ENCODE measurements around the gene SUGCT.

SUGCT gene

DNA sequence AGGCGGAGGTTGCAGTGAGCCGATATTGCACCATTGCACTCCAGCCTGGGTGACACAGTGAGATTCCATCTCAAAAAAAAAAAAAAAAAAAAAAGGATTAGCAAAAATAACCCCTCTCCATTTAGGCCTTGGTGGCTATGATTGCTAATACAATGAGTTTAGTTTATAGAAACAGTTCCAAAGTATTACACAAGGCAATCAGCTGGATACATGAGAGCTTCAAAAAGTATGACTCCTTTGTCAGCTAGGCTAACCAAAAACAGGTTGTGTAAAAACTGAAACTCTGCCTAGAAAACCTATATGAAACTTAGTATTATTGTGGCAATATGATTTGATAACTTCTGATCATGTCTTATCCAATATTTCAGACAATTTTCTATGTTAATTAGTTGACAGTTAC is 57.2 kb downstream of the SUGCT start:
- Histone ChIP-seq H3K9me3 (ENCODE audit: insufficient read depth, low read length) (no peaks in the 10 kb centered on the region), H3K4me3 (ENCODE audit: low read length) (no peak overlapping the region), H3K27me3 (ENCODE audit: low read depth, low read length) (no peaks in the 10 kb centered on the region), H3K9ac (ENCODE audit: low read length) (no peak overlapping the region), H4K20me1 (ENCODE audit: insufficient read depth, low read length) (no peaks in the 10 kb centered on the region), H3K36me3 (replicated peaks; ENCODE audit: low read depth, low read length) (no peaks in the 10 kb centered on the region), H3K4me2 (ENCODE audit: low read length) (no peak overlapping the region), H3K4me1 (ENCODE audit: low read length) (no peaks in the 10 kb centered on the region), H2AFZ (ENCODE audit: low read depth, low read length) (no peak overlapping the region), H3K79me2 (ENCODE audit: low read length) (no peaks in the 10 kb centered on the region), H3K27ac (ENCODE audit: low read length) (no peak overlapping the region)
- TF ChIP-seq, protein P1, sequence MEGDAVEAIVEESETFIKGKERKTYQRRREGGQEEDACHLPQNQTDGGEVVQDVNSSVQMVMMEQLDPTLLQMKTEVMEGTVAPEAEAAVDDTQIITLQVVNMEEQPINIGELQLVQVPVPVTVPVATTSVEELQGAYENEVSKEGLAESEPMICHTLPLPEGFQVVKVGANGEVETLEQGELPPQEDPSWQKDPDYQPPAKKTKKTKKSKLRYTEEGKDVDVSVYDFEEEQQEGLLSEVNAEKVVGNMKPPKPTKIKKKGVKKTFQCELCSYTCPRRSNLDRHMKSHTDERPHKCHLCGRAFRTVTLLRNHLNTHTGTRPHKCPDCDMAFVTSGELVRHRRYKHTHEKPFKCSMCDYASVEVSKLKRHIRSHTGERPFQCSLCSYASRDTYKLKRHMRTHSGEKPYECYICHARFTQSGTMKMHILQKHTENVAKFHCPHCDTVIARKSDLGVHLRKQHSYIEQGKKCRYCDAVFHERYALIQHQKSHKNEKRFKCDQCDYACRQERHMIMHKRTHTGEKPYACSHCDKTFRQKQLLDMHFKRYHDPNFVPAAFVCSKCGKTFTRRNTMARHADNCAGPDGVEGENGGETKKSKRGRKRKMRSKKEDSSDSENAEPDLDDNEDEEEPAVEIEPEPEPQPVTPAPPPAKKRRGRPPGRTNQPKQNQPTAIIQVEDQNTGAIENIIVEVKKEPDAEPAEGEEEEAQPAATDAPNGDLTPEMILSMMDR (IDR thresholded peaks at IDR 0.05; ENCODE audit: low read depth, low read length): no peak
- TF ChIP-seq EZH2phosphoT487 (IDR thresholded peaks at IDR 0.05; ENCODE audit: low read depth): no peak

DNA sequence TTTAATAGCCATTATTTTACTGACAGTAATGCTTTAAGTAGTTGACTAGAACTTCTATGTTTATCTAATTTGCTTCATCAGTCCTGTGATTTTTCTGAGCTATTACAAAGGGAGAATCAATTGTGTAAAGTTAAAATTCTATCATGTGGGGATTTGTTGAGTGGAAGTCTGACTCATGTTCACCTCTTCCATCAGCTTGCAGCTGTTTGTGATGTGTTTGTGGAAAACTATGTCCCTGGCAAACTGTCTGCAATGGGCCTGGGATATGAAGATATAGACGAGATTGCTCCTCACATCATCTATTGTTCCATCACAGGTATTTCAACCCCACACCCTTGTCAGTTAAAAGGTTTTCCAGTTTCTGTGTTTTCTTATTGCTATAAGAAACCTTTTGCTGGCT is 59.9 kb downstream of the SUGCT start:
- no peaks in the 10 kb centered on the region for H3K4me1 ChIP-seq (ENCODE audit: low read length)
- no peaks in the 10 kb centered on the region for H3K9me3 ChIP-seq (ENCODE audit: insufficient read depth, low read length)
- no peaks in the 10 kb centered on the region for H3K36me3 ChIP-seq (replicated peaks; ENCODE audit: low read depth, low read length)
- H3K4me2 ChIP-seq (ENCODE audit: low read length): no peak overlapping the region
- no peaks in the 10 kb centered on the region; the same call in 1 of the 2 replicates for H3K27me3 ChIP-seq (ENCODE audit: low read depth, low read length)
- no peaks in the 10 kb centered on the region for H3K79me2 ChIP-seq (ENCODE audit: low read length)
- TF ChIP-seq, protein P1 (IDR thresholded peaks at IDR 0.05; ENCODE audit: low read depth, low read length): no peak
- no peak for TF ChIP-seq EZH2phosphoT487 (IDR thresholded peaks at IDR 0.05; ENCODE audit: low read depth)
- H3K4me3 ChIP-seq (ENCODE audit: low read length): no peak overlapping the region
- no peak overlapping the region for H3K27ac ChIP-seq (ENCODE audit: low read length)
- no peak overlapping the region for H2AFZ ChIP-seq (ENCODE audit: low read depth, low read length)
- no peak overlapping the region for H3K9ac ChIP-seq (ENCODE audit: low read length)
- no peaks in the 10 kb centered on the region for H4K20me1 ChIP-seq (ENCODE audit: insufficient read depth, low read length)

DNA sequence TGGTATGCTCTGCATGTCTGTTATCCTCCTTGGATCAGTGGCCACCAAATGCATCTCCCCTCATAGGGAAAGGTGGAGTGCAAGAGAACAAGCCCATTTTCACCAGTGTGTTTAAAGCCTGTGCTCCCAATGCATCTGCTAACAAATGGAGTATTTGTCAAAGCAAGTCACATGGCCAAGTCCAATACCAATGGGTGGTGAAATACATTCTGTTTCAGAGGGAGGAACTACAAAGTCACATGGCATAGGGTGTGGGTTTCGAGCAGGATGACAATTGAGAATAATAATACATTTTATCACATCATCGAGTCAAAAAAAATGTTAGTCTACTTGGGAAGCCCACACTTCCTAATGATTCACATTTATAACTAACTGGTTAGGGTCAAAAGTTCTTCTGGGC is 62.7 kb downstream of the SUGCT start:
- no peaks in the 10 kb centered on the region for H3K36me3 ChIP-seq (replicated peaks; ENCODE audit: low read depth, low read length)
- no peaks in the 10 kb centered on the region for H3K4me1 ChIP-seq (ENCODE audit: low read length)
- no peak overlapping the region for H3K9ac ChIP-seq (ENCODE audit: low read length)
- no peak overlapping the region for H3K27ac ChIP-seq (ENCODE audit: low read length)
- no peaks in the 10 kb centered on the region for H3K9me3 ChIP-seq (ENCODE audit: insufficient read depth, low read length)
- H3K27me3 ChIP-seq (ENCODE audit: low read depth, low read length): peaks cover 4% of the 10 kb centered on the region
- H3K4me2 ChIP-seq (ENCODE audit: low read length): no peak overlapping the region
- H3K4me3 ChIP-seq (ENCODE audit: low read length): no peak overlapping the region
- no peak overlapping the region for H2AFZ ChIP-seq (ENCODE audit: low read depth, low read length)
- no peaks in the 10 kb centered on the region for H4K20me1 ChIP-seq (ENCODE audit: insufficient read depth, low read length)
- H3K79me2 ChIP-seq (ENCODE audit: low read length): no peaks in the 10 kb centered on the region
- no peak for TF ChIP-seq EZH2phosphoT487 (IDR thresholded peaks at IDR 0.05; ENCODE audit: low read depth)
- TF ChIP-seq, protein P1 (IDR thresholded peaks at IDR 0.05; ENCODE audit: low read depth, low read length): no peak

DNA sequence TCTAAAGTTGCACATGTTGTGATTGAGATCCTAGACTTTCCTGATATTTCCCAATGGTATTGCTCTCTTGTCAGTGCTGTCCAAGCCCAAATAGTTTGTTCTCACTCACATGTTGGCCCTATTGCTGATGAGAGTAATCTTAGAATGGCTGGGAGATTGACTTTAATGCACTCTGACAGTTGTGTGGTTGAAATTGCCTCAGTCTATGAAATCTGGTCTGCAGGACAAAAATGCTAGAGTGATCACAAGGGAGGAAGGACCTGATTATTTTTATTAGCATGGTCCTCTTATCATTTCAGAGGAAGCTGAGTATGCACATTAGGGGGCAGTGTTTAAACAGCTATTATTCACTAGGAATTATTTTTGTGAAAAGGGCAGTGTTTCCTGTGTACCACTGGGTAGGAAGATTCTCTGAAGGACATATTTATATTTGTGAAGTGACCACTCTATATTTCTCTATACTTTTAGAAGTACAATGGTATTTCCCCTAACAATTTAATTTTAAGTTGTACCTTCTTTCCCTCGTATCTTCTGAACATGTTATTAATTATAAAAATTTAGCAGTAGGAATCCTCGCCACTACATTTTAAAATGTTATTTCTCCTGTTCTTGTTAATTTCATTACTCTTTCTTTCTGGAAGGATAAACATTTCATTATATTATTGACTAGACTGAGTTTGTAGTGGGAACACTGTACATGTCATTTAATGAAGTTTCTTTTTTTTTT is 64.4 kb downstream of the SUGCT start:
- H2AFZ ChIP-seq (ENCODE audit: low read depth, low read length): no peak overlapping the region
- no peaks in the 10 kb centered on the region for H3K9me3 ChIP-seq (ENCODE audit: insufficient read depth, low read length)
- no peaks in the 10 kb centered on the region for H3K79me2 ChIP-seq (ENCODE audit: low read length)
- H3K27me3 ChIP-seq (ENCODE audit: low read depth, low read length): peaks cover 7% of the 10 kb centered on the region
- no peak overlapping the region for H3K4me2 ChIP-seq (ENCODE audit: low read length)
- H3K27ac ChIP-seq (ENCODE audit: low read length): no peak overlapping the region
- H3K36me3 ChIP-seq (replicated peaks; ENCODE audit: low read depth, low read length): no peaks in the 10 kb centered on the region
- H3K4me3 ChIP-seq (ENCODE audit: low read length): no peak overlapping the region
- no peaks in the 10 kb centered on the region for H4K20me1 ChIP-seq (ENCODE audit: insufficient read depth, low read length)
- TF ChIP-seq EZH2phosphoT487 (IDR thresholded peaks at IDR 0.05; ENCODE audit: low read depth): no peak
- TF ChIP-seq, protein P1 (IDR thresholded peaks at IDR 0.05; ENCODE audit: low read depth, low read length): peak; percentile 65
- H3K9ac ChIP-seq (ENCODE audit: low read length): no peak overlapping the region
- H3K4me1 ChIP-seq (ENCODE audit: low read length): no peaks in the 10 kb centered on the region
